Effector memory CD4-positive, alpha-beta T cell (primary cell): Measurements from ENCODE around the gene TPP1.

Experiments used
- DNase-seq, 3 donors: peaks; one replicate each; pipeline ENCODE4 v3.0.0-alpha.2; 2020
- H3K27ac ChIP-seq: 2 replicates; pipeline ENCODE4 v1.7.0; 2013; ENCODE audit warnings: mild to moderate bottlenecking, low read length, moderate library complexity; ENCODE audit not compliant: insufficient read depth, poor library complexity, severe bottlenecking
- H3K27me3 ChIP-seq: replicated peaks from 2 replicates; pipeline ENCODE4 v1.7.0; 2013; ENCODE audit warnings: mild to moderate bottlenecking, low read length; ENCODE audit not compliant: insufficient read depth, control insufficient read depth, poor library complexity, severe bottlenecking
- H3K36me3 ChIP-seq: 2 replicates; pipeline ENCODE4 v1.7.0; 2013; ENCODE audit warnings: mild to moderate bottlenecking, low read length, moderate library complexity; ENCODE audit not compliant: control insufficient read depth, insufficient read depth
- H3K4me1 ChIP-seq: 2 replicates; pipeline ENCODE4 v1.7.0; 2013; ENCODE audit warnings: low read length, mild to moderate bottlenecking; ENCODE audit not compliant: control insufficient read depth, insufficient read depth, poor library complexity, severe bottlenecking
- H3K4me3 ChIP-seq: 2 replicates; pipeline ENCODE4 v1.7.0; 2013; ENCODE audit warnings: low read length, low read depth, mild to moderate bottlenecking; ENCODE audit not compliant: insufficient read depth, poor library complexity, severe bottlenecking
- H3K9me3 ChIP-seq: 2 replicates; pipeline ENCODE4 v1.7.0; 2013; ENCODE audit warnings: mild to moderate bottlenecking, low read length, moderate library complexity; ENCODE audit not compliant: control insufficient read depth

Gene TPP1

DNA sequence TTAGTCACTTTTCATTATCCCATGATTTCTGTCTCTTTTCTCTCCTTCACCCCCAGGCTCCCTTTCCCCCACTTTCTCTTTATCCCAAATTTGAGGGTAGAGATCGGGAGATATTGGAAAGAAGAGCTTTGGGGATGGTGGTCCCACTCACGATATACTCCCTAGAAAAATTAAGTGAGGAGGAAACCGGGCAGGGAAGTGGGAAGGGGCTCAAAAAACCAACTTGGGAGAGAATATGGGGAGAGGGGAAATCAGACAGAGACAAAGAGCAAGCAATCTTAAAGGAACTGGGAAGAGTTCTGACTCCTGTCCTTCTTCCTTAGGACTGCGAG lies 37.3 kb upstream of the TPP1 start:
- no peaks in the 10 kb centered on the region for H3K4me1 ChIP-seq
- H3K36me3 ChIP-seq: no peaks in the 10 kb centered on the region
- no peak for DNase-seq
- H3K4me3 ChIP-seq: no peak overlapping the region
- H3K27me3 ChIP-seq: no peaks in the 10 kb centered on the region
- H3K9me3 ChIP-seq: no peaks in the 10 kb centered on the region
- no peak overlapping the region for H3K27ac ChIP-seq

DNA sequence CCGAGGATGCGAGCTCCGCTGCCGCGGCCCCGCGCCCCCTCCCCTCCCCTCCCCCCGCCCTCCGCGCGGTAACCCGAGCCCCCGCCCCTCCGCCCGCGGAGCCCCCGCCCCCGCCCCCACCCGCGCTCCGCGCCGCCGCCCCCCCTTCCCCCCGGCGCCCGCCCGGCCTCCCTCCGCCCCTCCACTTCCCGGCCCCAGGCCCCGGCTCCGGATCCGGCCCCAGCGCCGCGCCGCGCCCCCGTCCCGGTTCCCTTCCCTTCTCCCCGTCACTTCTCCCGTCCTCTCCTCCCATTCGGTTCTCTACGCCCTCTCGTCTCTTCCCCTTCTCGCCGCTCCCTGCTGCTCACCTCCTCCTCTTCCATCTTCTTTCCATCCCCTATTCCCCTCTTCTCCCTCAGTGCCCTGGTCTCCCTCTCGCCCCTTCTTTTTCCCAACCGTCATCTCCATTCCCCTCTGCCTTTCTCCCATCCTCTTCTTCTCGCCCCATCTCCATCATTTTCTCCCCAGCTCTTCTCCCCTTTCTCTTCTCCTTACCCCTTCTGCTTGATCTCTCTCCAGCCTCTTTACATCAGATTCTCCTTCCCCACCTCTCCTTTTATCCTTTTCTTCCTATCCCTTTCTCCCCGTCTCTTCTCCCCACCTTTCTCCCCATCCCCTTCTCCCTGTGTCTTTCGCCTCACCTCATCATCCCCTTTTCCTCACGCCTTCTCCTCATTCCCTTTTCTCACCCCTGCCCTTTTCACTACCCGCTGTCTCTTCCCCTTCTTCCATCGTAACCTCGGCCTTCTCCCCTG lies 36.8 kb upstream of the TPP1 start, which contains the start of gene DCHS1:
DCHS1 (minus strand) TSS at position 20 of the 794 bp plus-strand sequence. CDS start 14,196 bp downstream, outside the sequence.
- Histone ChIP-seq H3K36me3 (no peaks in the 10 kb centered on the region), H3K9me3 (no peaks in the 10 kb centered on the region), H3K27me3 (no peaks in the 10 kb centered on the region), H3K4me3 (peak within 1 kb of the TSS; percentile 53), H3K4me1 (no peaks in the 10 kb centered on the region), H3K27ac (peak within 1 kb of the TSS; percentile 35)
- DNase-seq: peak in 1 of 3 donors; percentile 15

DNA sequence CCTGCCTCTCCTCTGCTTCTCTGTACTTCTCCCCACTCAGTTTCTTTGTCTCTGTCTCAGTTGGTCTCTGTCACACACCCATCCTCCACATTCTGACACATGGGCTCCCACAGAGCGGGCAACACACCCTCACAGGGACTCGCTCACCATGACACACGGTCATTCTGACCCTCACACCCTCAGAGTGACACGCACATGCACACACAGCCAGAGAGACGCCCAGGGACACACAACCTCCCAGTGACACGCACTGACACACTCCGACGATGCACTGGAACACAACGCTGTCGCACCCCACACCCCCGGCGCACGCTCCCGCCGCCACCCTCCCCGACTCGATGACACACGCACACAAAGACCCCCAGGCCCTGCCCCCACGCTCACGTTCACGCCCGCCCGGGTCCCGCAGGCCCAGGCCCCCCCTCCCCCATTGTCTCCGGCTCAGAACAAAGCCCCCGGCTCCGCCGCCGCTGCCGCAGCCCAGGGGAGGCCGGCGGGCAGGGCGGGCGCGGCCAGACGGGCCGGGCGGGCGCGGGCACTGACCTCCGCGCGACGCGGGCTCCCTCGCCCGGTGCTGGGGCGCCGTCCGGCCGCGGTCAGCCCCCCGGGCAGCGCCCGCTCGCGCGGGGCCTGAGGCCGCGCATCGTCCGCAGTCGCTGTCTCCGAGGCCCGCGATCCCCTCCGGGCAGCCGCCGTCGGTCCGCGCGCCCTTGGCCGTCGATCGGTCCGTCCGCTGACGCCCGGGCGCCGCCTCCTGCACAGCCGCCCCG lies 36.0 kb upstream of the TPP1 start:
- no peak for DNase-seq
- H3K4me1 ChIP-seq: no peaks in the 10 kb centered on the region
- no peaks in the 10 kb centered on the region for H3K36me3 ChIP-seq
- H3K27ac ChIP-seq: peak overlapping the region; percentile 35
- H3K27me3 ChIP-seq: no peaks in the 10 kb centered on the region
- no peaks in the 10 kb centered on the region for H3K9me3 ChIP-seq
- peak overlapping the region; percentile 53 for H3K4me3 ChIP-seq

- no peaks in the 10 kb centered on the region for H3K4me1 ChIP-seq
- no peaks in the 10 kb centered on the region for H3K36me3 ChIP-seq
- H3K27me3 ChIP-seq: no peaks in the 10 kb centered on the region
- no peak overlapping the region for H3K27ac ChIP-seq
- no peak for DNase-seq
- peak overlapping the region; percentile 53 for H3K4me3 ChIP-seq
- no peaks in the 10 kb centered on the region for H3K9me3 ChIP-seq
Observed at GRCh38 chr11:6654281-6655019, 35.2 kb upstream of the TPP1 start.

DNA sequence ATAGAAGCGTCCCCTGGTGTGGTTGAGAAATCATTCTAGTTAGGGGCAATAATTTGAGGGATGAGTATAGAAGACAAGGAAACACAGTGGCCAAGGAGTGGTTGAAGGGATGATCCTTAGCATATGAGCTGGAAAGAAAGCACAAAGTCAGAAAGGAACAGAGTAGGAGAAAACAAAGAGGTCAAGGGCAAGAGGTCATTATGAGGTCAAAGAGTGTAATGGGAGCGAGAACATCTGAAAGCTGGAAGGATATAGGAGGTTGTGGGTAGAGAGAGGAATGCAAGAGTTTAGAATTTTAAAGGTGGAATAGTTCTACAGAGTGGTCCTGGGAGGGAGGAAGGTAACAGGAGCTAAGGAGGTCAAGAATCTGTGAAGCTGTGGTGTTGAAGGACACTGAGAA lies 34.4 kb upstream of the TPP1 start:
- Histone ChIP-seq H3K4me3 (no peak overlapping the region), H3K4me1 (no peaks in the 10 kb centered on the region), H3K27me3 (no peaks in the 10 kb centered on the region), H3K27ac (no peak overlapping the region), H3K9me3 (no peaks in the 10 kb centered on the region), H3K36me3 (no peaks in the 10 kb centered on the region)
- DNase-seq: no peak

- Histone ChIP-seq H3K9me3 (no peaks in the 10 kb centered on the region), H3K4me1 (no peaks in the 10 kb centered on the region), H3K4me3 (no peak overlapping the region), H3K27ac (no peak overlapping the region), H3K36me3 (no peaks in the 10 kb centered on the region), H3K27me3 (no peaks in the 10 kb centered on the region)
- DNase-seq: no peak
Observed at GRCh38 chr11:6653097-6653496, 33.9 kb upstream of the TPP1 start.

- Histone ChIP-seq H3K4me1 (peaks cover 9% of the 10 kb centered on the region), H3K4me3 (no peak overlapping the region), H3K27ac (no peak overlapping the region), H3K27me3 (no peaks in the 10 kb centered on the region), H3K9me3 (no peaks in the 10 kb centered on the region), H3K36me3 (no peaks in the 10 kb centered on the region)
- DNase-seq: no peak
Observed at GRCh38 chr11:6652182-6652581, 33.0 kb upstream of the TPP1 start.

GRCh38 chr11:6650980-6651379 lies 31.8 kb upstream of the TPP1 start:
- Histone ChIP-seq H3K9me3 (no peaks in the 10 kb centered on the region), H3K4me1 (peaks cover 21% of the 10 kb centered on the region), H3K27me3 (no peaks in the 10 kb centered on the region), H3K27ac (no peak overlapping the region), H3K4me3 (no peak overlapping the region), H3K36me3 (no peaks in the 10 kb centered on the region)
- DNase-seq: no peak

DNA sequence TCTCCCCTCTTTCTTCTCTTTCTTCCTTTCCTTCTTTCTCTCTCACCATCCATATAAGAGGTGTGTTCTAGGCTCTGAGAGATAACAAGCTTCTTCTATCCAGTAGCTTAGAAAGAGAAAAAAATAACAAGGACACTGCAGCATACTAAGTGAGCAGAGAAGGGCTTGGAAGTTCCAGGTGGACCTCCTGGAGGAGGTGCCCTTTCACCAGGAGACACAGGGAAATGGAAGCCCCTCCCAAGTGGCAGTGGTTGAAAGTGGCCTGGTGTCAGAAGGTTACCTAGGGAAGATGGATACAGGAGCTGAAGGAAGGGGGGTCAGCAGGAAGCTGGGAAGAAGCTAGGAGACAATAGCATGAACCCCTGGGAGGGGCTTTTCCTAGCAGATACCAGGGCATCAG lies 30.9 kb upstream of the TPP1 start:
- DNase-seq: no peak
- Histone ChIP-seq H3K27me3 (no peaks in the 10 kb centered on the region), H3K4me1 (peaks cover 28% of the 10 kb centered on the region), H3K9me3 (no peaks in the 10 kb centered on the region), H3K36me3 (no peaks in the 10 kb centered on the region), H3K4me3 (no peak overlapping the region), H3K27ac (no peak overlapping the region)

DNA sequence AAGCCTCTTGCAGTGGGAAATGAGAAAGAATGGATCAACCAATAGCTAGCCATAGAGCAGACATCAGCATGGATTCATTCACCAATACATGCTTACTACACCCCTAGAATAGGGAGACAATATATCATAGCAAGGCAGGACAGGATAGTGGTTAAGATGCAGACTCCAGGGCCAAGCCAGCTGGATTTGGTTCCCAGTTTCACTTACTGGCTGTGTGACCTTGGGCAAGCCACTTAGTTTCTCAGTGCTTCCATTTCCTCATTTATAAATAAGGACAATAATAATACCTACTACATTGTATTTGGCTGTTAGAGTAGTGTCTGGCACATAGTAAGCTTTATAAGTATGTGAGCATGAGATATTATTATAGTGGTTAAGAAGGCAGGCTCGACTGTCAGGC lies 29.3 kb upstream of the TPP1 start:
- Histone ChIP-seq H3K27ac (no peak overlapping the region), H3K36me3 (no peaks in the 10 kb centered on the region), H3K4me3 (no peak overlapping the region), H3K27me3 (no peaks in the 10 kb centered on the region), H3K4me1 (peaks cover 28% of the 10 kb centered on the region), H3K9me3 (no peaks in the 10 kb centered on the region)
- DNase-seq: no peak
